Liver (tissue), 9 donors: ENCODE measurements around the gene VWA5A. TPM values are rescaled to one million over a fixed set of nuclear protein-coding genes. Genes with fewer than 3 reads are reported as not detected.
"Not testable (repeated sequence)": the region's sequence is repeated elsewhere in the genome, so short reads cannot be mapped to it uniquely, and the experiment has no call there.

Source experiments
- DNase-seq: peaks from one replicate; pipeline ENCODE4 v3.0.0-alpha.2; 2017; ENCODE audit warnings: low spot score
- H3K27ac ChIP-seq, 2 donors: one replicate each; pipeline ENCODE4 v1.7.0; 2013; ENCODE audit warnings: inconsistent platforms in 2 of 2, low read length in 2 of 2, control low read depth in 1 of 2, low read depth in 1 of 2, mild to moderate bottlenecking in 1 of 2
- H3K27me3 ChIP-seq, 4 donors: one replicate each; pipeline versions ENCODE4 v1.6.1 to v1.7.0; 2013; ENCODE audit warnings: low read length in 3 of 4, inconsistent platforms in 1 of 4, mild to moderate bottlenecking in 1 of 4, moderate library complexity in 1 of 4; ENCODE audit not compliant: control insufficient read depth in 4 of 4, insufficient read depth in 4 of 4
- H3K36me3 ChIP-seq, 4 donors: one replicate each; pipeline versions ENCODE4 v1.6.1 to v1.7.0; 2013; ENCODE audit warnings: low read length in 3 of 4, mild to moderate bottlenecking in 3 of 4, low read depth in 1 of 4, moderate library complexity in 1 of 4; ENCODE audit not compliant: control insufficient read depth in 4 of 4, insufficient read depth in 3 of 4
- H3K4me1 ChIP-seq, 4 donors: one replicate each; pipeline versions ENCODE4 v1.6.1 to v1.7.0; 2013; ENCODE audit warnings: low read length in 3 of 4, mild to moderate bottlenecking in 3 of 4, moderate library complexity in 1 of 4; ENCODE audit not compliant: control insufficient read depth in 4 of 4, insufficient read depth in 4 of 4
- H3K4me3 ChIP-seq, 3 donors: one replicate each; pipeline versions ENCODE4 v1.6.1 to v1.7.0; 2013; ENCODE audit warnings: low read length in 3 of 3, control low read depth in 1 of 3, low read depth in 1 of 3, mild to moderate bottlenecking in 1 of 3
- H3K9ac ChIP-seq, 2 donors: one replicate each; pipeline ENCODE4 v1.7.0; 2013; ENCODE audit warnings: low read length in 2 of 2, mild to moderate bottlenecking in 2 of 2, moderate library complexity in 2 of 2, control low read depth in 1 of 2, low read depth in 1 of 2
- H3K9me3 ChIP-seq, 4 donors: one replicate each; pipeline versions ENCODE4 v1.6.1 to v1.7.0; 2013; ENCODE audit warnings: low read length in 3 of 4; ENCODE audit not compliant: control insufficient read depth in 4 of 4
- ATF3 ChIP-seq: IDR thresholded peaks from 2 replicates; pipeline ENCODE4 v1.6.1; 2016; ENCODE audit warnings: antibody characterized with exemption
- CTCF ChIP-seq: fragments of 150-350 bp; IDR thresholded peaks from 2 replicates; pipeline ENCODE4 v1.5.1; 2017; ENCODE audit warnings: improper control_type of control experiment, low read depth, low read length; ENCODE audit not compliant: missing input control
- EGR1 ChIP-seq, 2 donors: IDR thresholded peaks; 2 replicates each; pipeline ENCODE4 v1.6.1; 2016 to 2018; ENCODE audit warnings: antibody characterized with exemption in 2 of 2, low read depth in 2 of 2
- FOXA1 ChIP-seq: IDR thresholded peaks from 2 replicates; pipeline ENCODE4 v1.6.1; 2016; ENCODE audit warnings: antibody characterized with exemption
- GABPA ChIP-seq, 2 donors: IDR thresholded peaks in 1 of 2; conservative IDR thresholded peaks in 1 of 2; 2 replicates each; pipeline ENCODE4 v1.6.1; 2016; ENCODE audit warnings: antibody characterized with exemption in 2 of 2, mild to moderate bottlenecking in 1 of 2, moderate library complexity in 1 of 2
- HNF4A ChIP-seq, 2 donors: conservative IDR thresholded peaks; 2 replicates each; pipeline ENCODE4 v1.6.1; 2016; ENCODE audit warnings: antibody characterized with exemption in 2 of 2, mild to moderate bottlenecking in 2 of 2
- JUND ChIP-seq, 2 donors: IDR thresholded peaks; 2 replicates each; pipeline ENCODE4 v1.6.1; 2016; ENCODE audit warnings: antibody characterized with exemption in 2 of 2
- MAX ChIP-seq: IDR thresholded peaks from 2 replicates; pipeline ENCODE4 v1.6.1; 2016; ENCODE audit warnings: antibody characterized with exemption
- NR2F2 ChIP-seq: IDR thresholded peaks from 2 replicates; pipeline ENCODE4 v1.6.1; 2016; ENCODE audit warnings: antibody characterized with exemption
- RAD21 ChIP-seq, 2 donors: IDR thresholded peaks; 2 replicates each; pipeline ENCODE4 v1.6.1; 2016; ENCODE audit warnings: antibody characterized with exemption in 2 of 2, mild to moderate bottlenecking in 2 of 2
- RXRA ChIP-seq, 2 donors: IDR thresholded peaks; 2 replicates each; pipeline ENCODE4 v1.6.1; 2017 to 2018; ENCODE audit warnings: antibody characterized with exemption in 2 of 2, mild to moderate bottlenecking in 1 of 2
- TAF1 ChIP-seq: conservative IDR thresholded peaks from 2 replicates; pipeline ENCODE4 v1.6.1; 2016; ENCODE audit warnings: antibody characterized with exemption, mild to moderate bottlenecking
- YY1 ChIP-seq: IDR thresholded peaks from 2 replicates; pipeline ENCODE4 v1.6.1; 2016; ENCODE audit warnings: antibody characterized with exemption, mild to moderate bottlenecking
- WGBS: extraction: QIAGEN DNeasy Blood & Tissue Kit; methylation state at CpG from one replicate; pipeline ENCODE4 v1.1.7; 2013; 5-methylcytosine and 5-hydroxymethylcytosine counted together
- polyA plus RNA-seq, 2 donors: library from polyadenylated mRNA; stranded (reverse) in 1 of 2; unstranded in 1 of 2; fragments of 200-250 nt in 1 of 2; fragments of >200 nt in 1 of 2; fragmentation: Nextera tagmentation in 1 of 2; extraction: Ambion mirVana in 1 of 2; gene quantifications; one replicate each; pipeline versions ENCODE4 v1.2.1 to v1.2.3, GENCODE V29; 2013 to 2015
- total RNA-seq, 2 donors: library from RNA; depleted of rRNA; stranded (reverse); fragments of >200 nt; gene quantifications; one replicate each; pipeline ENCODE4 v1.2.3, GENCODE V29; 2014
- TF ChIP-seq, protein P1 (sequence below): IDR thresholded peaks from 2 replicates; pipeline ENCODE4 v1.6.1; 2016; ENCODE audit warnings: antibody characterized with exemption
- donor health status: healthy.
- donor health status: healthy.
- donor health status: healthy.
- donor health status: healthy.
- donor health status: healthy.

Gene VWA5A
- total and polyA plus RNA-seq, 4 donors = 2.3 to 5.7 (median 3.7) TPM

DNA sequence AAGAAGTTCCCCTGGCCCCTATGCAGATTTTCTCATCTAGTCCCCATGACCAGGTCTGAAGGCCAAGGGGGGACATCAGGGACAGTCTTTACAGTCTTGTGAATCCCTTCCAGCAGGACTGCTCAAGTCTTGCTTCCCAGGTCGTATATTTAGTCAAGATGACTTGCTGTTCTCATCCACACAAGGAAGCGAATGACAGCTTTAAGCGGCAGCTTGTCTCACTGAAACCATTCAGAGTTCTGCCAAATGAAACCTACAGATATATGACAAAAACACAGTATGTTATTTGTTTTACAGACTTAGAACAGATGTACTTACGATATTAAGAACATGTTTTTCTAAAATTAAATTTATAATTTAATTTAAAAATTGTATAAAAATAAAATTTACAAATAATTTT, 5.6 kb downstream of the VWA5A start:
- 92% methylated on average over 4 of the region's 4 CpGs for WGBS
- Histone ChIP-seq H3K27me3 (no peaks in the 10 kb centered on the region), H3K27ac (no peak overlapping the region), H3K4me3 (no peak overlapping the region), H3K36me3 (peaks cover 4 to 21% (median 13%) of the 10 kb centered on the region in 4 donors), H3K4me1 (peaks cover 0 to 5% (median 1%) of the 10 kb centered on the region in 4 donors), H3K9me3 (no peaks in the 10 kb centered on the region), H3K9ac (no peak overlapping the region)
- TF ChIP-seq MAX = no peak
- no peak for TF ChIP-seq JUND (IDR thresholded peaks at IDR 0.05)
- no peak for DNase-seq

DNA sequence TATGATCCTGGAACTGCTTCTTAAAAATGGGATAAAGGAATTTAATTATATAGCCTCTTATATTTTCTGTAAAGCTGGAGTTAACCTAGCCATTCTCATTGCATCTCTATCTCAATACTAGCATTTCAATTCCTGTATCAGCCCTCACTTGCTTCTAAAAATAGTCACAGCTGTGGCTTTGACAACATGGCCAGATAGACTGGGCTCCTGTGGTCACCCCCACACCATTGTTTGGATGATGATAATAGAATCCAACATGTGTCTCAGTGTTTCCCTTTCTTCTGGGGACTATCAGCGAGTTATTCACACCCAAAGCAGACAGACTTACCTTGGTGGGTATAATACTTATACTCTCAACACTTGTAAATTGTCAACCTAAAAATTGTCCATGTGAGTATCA, 6.9 kb downstream of the VWA5A start:
- Histone ChIP-seq H3K4me3 (no peak overlapping the region), H3K9me3 (no peaks in the 10 kb centered on the region), H3K4me1 (no peaks in the 10 kb centered on the region), H3K9ac (no peak overlapping the region), H3K27ac (no peak overlapping the region), H3K27me3 (no peaks in the 10 kb centered on the region), H3K36me3 (peaks cover 4 to 21% (median 13%) of the 10 kb centered on the region in 4 donors)
- no peak for DNase-seq
- 84% methylated on average over 1 of the region's 1 CpG for WGBS
- TF ChIP-seq TAF1 = no peak
- no peak for TF ChIP-seq NR2F2
- no peak for TF ChIP-seq CTCF
- TF ChIP-seq FOXA1 = no peak
- TF ChIP-seq EGR1 (IDR thresholded peaks at IDR 0.05; ENCODE audit: low read depth in 2 of 2) = no peak
- TF ChIP-seq GABPA (IDR thresholded peaks at IDR 0.05 in 1 of 2, conservative IDR thresholded peaks at IDR 0.05 in 1 of 2) = no peak
- TF ChIP-seq YY1 = no peak
- no peak for TF ChIP-seq RAD21 (IDR thresholded peaks at IDR 0.05)
- TF ChIP-seq, protein P1, sequence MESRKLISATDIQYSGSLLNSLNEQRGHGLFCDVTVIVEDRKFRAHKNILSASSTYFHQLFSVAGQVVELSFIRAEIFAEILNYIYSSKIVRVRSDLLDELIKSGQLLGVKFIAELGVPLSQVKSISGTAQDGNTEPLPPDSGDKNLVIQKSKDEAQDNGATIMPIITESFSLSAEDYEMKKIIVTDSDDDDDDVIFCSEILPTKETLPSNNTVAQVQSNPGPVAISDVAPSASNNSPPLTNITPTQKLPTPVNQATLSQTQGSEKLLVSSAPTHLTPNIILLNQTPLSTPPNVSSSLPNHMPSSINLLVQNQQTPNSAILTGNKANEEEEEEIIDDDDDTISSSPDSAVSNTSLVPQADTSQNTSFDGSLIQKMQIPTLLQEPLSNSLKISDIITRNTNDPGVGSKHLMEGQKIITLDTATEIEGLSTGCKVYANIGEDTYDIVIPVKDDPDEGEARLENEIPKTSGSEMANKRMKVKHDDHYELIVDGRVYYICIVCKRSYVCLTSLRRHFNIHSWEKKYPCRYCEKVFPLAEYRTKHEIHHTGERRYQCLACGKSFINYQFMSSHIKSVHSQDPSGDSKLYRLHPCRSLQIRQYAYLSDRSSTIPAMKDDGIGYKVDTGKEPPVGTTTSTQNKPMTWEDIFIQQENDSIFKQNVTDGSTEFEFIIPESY = no peak

DNA sequence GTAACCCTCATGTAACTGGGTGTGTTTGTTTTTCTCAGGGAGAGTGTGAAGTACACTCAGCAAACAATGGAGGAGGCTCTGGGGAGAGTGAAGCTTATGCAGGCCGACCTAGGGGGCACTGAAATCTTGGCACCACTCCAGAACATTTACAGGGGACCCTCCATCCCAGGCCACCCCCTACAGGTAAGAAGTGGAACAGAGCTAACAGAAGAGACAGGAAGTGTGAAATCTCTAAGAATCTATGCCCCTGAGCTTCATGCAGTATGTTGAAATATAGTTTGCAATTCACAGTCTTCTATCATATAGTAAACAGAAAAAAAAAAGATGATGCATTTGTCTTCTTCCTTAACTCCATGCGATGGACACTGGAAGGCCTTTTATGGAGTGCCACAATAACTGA, 8.4 kb downstream of the VWA5A start:
- Histone ChIP-seq H3K4me3 (no peak overlapping the region), H3K9ac (no peak overlapping the region), H3K9me3 (no peaks in the 10 kb centered on the region), H3K27ac (no peak overlapping the region), H3K4me1 (no peaks in the 10 kb centered on the region), H3K27me3 (no peaks in the 10 kb centered on the region), H3K36me3 (peaks cover 4 to 21% (median 11%) of the 10 kb centered on the region in 4 donors)
- WGBS = 59% methylated on average over 2 of the region's 2 CpGs
- no peak for DNase-seq
- TF ChIP-seq HNF4A (conservative IDR thresholded peaks at IDR 0.05) (no peak), ATF3 (no peak), RXRA (IDR thresholded peaks at IDR 0.05) (no peak), JUND (IDR thresholded peaks at IDR 0.05) (no peak)

DNA sequence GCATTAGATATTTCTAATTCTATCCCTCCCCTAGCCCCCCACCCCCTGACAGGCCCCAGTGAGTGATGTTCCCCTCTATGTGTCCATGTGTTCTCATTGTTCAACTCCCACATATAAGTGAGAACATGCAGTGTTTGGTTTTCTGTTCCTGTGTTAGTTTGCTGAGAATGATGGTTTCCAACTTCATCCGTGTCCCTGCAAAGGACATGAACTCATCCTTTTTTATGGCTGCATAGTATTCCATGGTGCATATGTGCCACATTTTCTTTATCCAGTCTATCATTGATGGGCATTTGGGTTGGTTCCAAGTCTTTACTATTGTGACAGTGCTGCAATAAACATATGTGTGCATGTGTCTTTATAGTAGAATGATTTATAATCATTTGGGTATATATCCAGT, 11.9 kb downstream of the VWA5A start:
- not testable (repeated sequence) for H3K4me3 ChIP-seq, DNase-seq, H3K9me3 ChIP-seq, H3K9ac ChIP-seq, H3K27ac ChIP-seq, H3K27me3 ChIP-seq, H3K4me1 ChIP-seq
- 92% methylated on average over 1 of the region's 1 CpG for WGBS
- H3K36me3 ChIP-seq = peaks cover 2 to 15% (median 8%) of the 10 kb centered on the region in 4 donors
